D721Med (cell line): Measurements from ENCODE around the gene SCIN.

ENCODE experiments used
- DNase-seq: peaks from one replicate; pipeline ENCODE4 v3.0.0; 2011; ENCODE audit warnings: low spot score; ENCODE audit not compliant: insufficient read length
- FAIRE-seq: peaks from 2 replicates; lab custom pipeline; 2011; peaks lifted over from hg19 to GRCh38; lab: Jason Lieb, UNC
- TF ChIP-seq, protein P1 (sequence below): IDR thresholded peaks from 2 replicates; pipeline ENCODE4 v1.5.1; 2012; ENCODE audit warnings: mild to moderate bottlenecking, control low read depth; ENCODE audit not compliant: insufficient read depth; ENCODE audit errors: missing control alignments

The SCIN gene

GRCh38 chr7:12701433-12701832 is 130.9 kb downstream of the SCIN start:
- FAIRE-seq = no peak
- no peak for DNase-seq
- TF ChIP-seq, protein P1, sequence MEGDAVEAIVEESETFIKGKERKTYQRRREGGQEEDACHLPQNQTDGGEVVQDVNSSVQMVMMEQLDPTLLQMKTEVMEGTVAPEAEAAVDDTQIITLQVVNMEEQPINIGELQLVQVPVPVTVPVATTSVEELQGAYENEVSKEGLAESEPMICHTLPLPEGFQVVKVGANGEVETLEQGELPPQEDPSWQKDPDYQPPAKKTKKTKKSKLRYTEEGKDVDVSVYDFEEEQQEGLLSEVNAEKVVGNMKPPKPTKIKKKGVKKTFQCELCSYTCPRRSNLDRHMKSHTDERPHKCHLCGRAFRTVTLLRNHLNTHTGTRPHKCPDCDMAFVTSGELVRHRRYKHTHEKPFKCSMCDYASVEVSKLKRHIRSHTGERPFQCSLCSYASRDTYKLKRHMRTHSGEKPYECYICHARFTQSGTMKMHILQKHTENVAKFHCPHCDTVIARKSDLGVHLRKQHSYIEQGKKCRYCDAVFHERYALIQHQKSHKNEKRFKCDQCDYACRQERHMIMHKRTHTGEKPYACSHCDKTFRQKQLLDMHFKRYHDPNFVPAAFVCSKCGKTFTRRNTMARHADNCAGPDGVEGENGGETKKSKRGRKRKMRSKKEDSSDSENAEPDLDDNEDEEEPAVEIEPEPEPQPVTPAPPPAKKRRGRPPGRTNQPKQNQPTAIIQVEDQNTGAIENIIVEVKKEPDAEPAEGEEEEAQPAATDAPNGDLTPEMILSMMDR = no peak

DNA sequence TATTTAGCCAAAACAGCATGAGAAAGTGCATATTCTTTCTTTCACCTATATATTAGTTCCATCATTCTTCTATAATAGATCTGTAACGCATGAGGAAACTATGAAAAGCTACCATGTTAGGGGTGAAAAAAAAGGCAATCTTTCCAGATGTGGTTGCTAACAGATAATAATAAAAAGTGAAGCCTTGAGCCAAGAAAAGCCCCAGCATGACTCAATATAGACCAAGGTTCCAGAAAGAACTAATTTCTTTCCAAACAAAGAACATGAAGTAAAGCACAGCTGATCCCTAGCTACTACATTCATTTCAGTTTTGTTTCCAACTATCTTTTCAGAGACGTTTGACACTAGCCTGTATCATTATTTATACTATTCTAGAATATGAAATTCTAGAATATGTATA is 133.4 kb downstream of the SCIN start:
- DNase-seq (no peak), FAIRE-seq (no peak)
- TF ChIP-seq, protein P1 = no peak

DNA sequence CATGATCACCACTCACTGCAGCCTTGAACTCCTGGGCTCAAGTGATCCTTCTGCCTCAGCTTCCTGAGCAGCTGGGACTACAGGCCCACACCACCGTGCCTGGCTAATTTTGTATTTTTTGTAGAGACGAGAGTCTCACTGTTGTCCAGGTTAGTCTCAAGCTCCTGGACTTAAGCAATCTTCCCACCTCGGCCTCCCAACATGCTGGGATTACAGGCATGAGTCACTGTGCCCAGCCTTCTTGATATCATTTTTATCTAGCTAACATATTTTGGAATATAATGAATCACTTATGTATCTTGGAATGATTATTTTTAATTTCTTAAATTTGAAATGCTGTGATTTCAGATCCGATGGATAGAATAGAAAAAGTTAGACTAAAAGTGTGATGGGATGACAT is 135.4 kb downstream of the SCIN start:
- TF ChIP-seq, protein P1 = no peak
- no peak for DNase-seq

DNA sequence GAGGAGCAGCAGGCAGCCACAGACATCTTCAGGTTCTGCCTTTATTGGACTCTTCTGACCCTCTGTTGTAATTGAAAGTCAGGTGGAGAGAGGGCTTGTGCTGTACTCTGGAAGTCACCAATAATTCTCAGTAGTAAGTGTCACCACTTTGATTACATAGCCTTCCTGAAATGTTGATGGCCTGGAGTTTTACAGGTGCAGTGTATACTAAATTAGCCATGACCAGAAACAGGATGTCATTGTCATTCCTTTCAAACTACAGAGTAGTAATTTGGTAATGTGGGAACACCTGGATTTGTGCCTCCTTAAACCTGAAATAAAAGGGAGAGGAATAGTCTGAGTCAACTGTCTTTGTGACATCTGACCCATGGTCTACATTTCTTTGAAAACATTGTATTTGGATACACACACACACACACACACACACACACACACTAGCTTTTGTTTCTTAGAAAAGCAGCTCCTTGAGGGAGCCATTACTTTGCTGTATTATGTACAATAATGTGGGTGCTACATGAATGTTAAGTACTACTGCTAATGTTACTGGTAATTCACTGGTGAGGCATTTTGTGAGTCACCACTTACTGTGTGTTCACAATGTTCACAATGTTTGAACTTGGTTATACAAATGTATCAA is 136.5 kb downstream of the SCIN start:
- FAIRE-seq (no peak), DNase-seq (no peak)
- TF ChIP-seq, protein P1 = no peak

More for the DNA sequence above, 135.4 kb downstream of the SCIN start:
- no peak for FAIRE-seq

DNA sequence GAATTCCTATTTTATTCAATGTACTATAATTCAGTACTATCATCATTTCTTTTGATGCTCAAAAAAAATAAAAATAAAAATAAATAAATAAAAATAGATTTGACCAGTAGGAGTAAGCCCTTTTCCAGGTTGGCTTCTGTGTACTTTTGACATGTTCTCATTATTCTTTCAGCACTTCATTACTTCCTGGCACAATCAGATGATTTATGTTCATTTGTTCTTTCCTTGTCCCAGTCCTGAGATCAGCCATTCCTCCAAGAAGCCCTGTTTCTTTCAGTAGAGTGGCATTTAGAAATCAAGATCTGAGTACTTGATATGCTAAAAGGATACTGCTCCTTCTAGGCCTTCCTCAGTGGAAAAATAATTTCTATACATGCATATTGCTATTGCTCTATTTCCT is 137.8 kb downstream of the SCIN start:
- no peak for FAIRE-seq
- TF ChIP-seq, protein P1 = no peak
- DNase-seq = no peak
